HepG2 (cell line): ENCODE results near the gene MIF. TPM values are rescaled to one million over a fixed set of nuclear protein-coding genes. Genes with fewer than 3 reads are reported as not detected.

Source experiments
- CEBPB ChIP-seq: IDR thresholded peaks from 2 replicates; pipeline ENCODE4 v1.6.1; 2011; ENCODE audit warnings: low read depth, low read length, improper control_type of control experiment, borderline replicate concordance
- CERS6 ChIP-seq: sonication (generic); formaldehyde crosslinking; IDR thresholded peaks from 2 replicates; pipeline ENCODE4 v1.5.0; 2020; ENCODE audit warnings: missing genetic modification reagents
- FOSL1 ChIP-seq: sonication (generic); formaldehyde crosslinking; IDR thresholded peaks from 2 replicates; pipeline ENCODE4 v1.9.0; 2021; ENCODE audit warnings: missing genetic modification reagents, borderline replicate concordance
- FOXM1 ChIP-seq: sonication (generic); formaldehyde crosslinking; IDR thresholded peaks from 2 replicates; pipeline ENCODE4 v1.5.0; 2020; ENCODE audit warnings: missing genetic modification reagents
- NFE2 ChIP-seq: sonication (generic); formaldehyde crosslinking; IDR thresholded peaks from 2 replicates; pipeline ENCODE4 v1.4.0; 2020; ENCODE audit warnings: missing genetic modification reagents
- REL ChIP-seq: sonication (generic); formaldehyde crosslinking; conservative IDR thresholded peaks from 2 replicates; pipeline ENCODE4 v1.8.0; 2022; ENCODE audit warnings: mild to moderate bottlenecking, missing genetic modification reagents, moderate library complexity
- SMAD3 ChIP-seq: sonication (generic); formaldehyde crosslinking; IDR thresholded peaks from 2 replicates; pipeline ENCODE4 v1.4.0; 2020; ENCODE audit warnings: missing genetic modification reagents
- TBX2 ChIP-seq: sonication (generic); formaldehyde crosslinking; IDR thresholded peaks from 2 replicates; pipeline ENCODE4 v1.5.0; 2020; ENCODE audit warnings: missing genetic modification reagents, mild to moderate bottlenecking, borderline replicate concordance
- TSC22D2 ChIP-seq: sonication (generic); formaldehyde crosslinking; IDR thresholded peaks from 2 replicates; pipeline ENCODE4 v1.5.1; 2020; ENCODE audit warnings: missing genetic modification reagents, mild to moderate bottlenecking, borderline replicate concordance
- UBTF ChIP-seq: sonication (generic); formaldehyde crosslinking; IDR thresholded peaks from 2 replicates; pipeline ENCODE4 v1.4.0; 2020; ENCODE audit warnings: mild to moderate bottlenecking, missing genetic modification reagents
- WIZ ChIP-seq: sonication (generic); formaldehyde crosslinking; IDR thresholded peaks from 2 replicates; pipeline ENCODE4 v1.5.1; 2020; ENCODE audit warnings: mild to moderate bottlenecking, missing genetic modification reagents
- ZBTB34 ChIP-seq: sonication (generic); formaldehyde crosslinking; IDR thresholded peaks from 2 replicates; pipeline ENCODE4 v1.8.0; 2022; ENCODE audit warnings: mild to moderate bottlenecking, missing genetic modification reagents
- ZC3H4 ChIP-seq: sonication (generic); formaldehyde crosslinking; IDR thresholded peaks from 2 replicates; pipeline ENCODE4 v1.4.0; 2020; ENCODE audit warnings: missing genetic modification reagents, borderline replicate concordance
- ZNF143 ChIP-seq: sonication (generic); formaldehyde crosslinking; IDR thresholded peaks from 2 replicates; pipeline ENCODE4 v1.4.0; 2020; ENCODE audit warnings: missing genetic modification reagents
- ZNF225 ChIP-seq: sonication (generic); formaldehyde crosslinking; IDR thresholded peaks from 2 replicates; pipeline ENCODE4 v1.4.0; 2020; ENCODE audit warnings: mild to moderate bottlenecking, missing genetic modification reagents
- ZNF232 ChIP-seq: sonication (generic); formaldehyde crosslinking; IDR thresholded peaks from 2 replicates; pipeline ENCODE4 v1.4.0; 2020; ENCODE audit warnings: missing genetic modification reagents, borderline replicate concordance
- ZNF501 ChIP-seq: sonication (generic); formaldehyde crosslinking; IDR thresholded peaks from 2 replicates; pipeline ENCODE4 v1.5.1; 2020; ENCODE audit warnings: mild to moderate bottlenecking, moderate library complexity, missing genetic modification reagents
- ZNF577 ChIP-seq: sonication (generic); formaldehyde crosslinking; IDR thresholded peaks from 2 replicates; pipeline ENCODE4 v1.4.0; 2020; ENCODE audit warnings: mild to moderate bottlenecking, low read depth, missing genetic modification reagents, borderline replicate concordance
- ZNF605 ChIP-seq: sonication (generic); formaldehyde crosslinking; IDR thresholded peaks from 2 replicates; pipeline ENCODE4 v1.8.0; 2022; ENCODE audit warnings: mild to moderate bottlenecking, missing genetic modification reagents
- polyA plus RNA-seq, 8 experiments: library from polyadenylated mRNA; depleted of rRNA in 3 of 8; stranded (reverse) in 7 of 8; unstranded in 1 of 8; fragments of >200 nt; fragmentation: Illumina TruSeq in 4 of 8; extraction: Trizol in 4 of 8; gene quantifications; 2 replicates each; pipeline versions ENCODE4 v1.2.1 to v1.2.3, GENCODE V29; 2011 to 2016; ENCODE audit warnings: low read depth in 4 of 8, missing spikeins in 1 of 8, mixed read lengths in 1 of 8; ENCODE audit not compliant: insufficient read depth in 1 of 8
- total RNA-seq, 5 experiments: library from RNA; depleted of rRNA; stranded (reverse); fragments of >200 nt; fragmentation: Illumina TruSeq; extraction: Trizol; gene quantifications; 2 replicates each; pipeline ENCODE4 v1.2.3, GENCODE V29; 2016; ENCODE audit warnings: low read depth in 1 of 5
- TF ChIP-seq, protein P1 (sequence below): sonication (generic); formaldehyde crosslinking; IDR thresholded peaks from 2 replicates; pipeline ENCODE4 v1.4.0; 2020; ENCODE audit warnings: low read depth, mild to moderate bottlenecking, missing genetic modification reagents
- TF ChIP-seq, protein P2 (sequence below): sonication (generic); formaldehyde crosslinking; conservative IDR thresholded peaks from 2 replicates; pipeline ENCODE4 v1.8.0; 2022; ENCODE audit warnings: low read depth, missing genetic modification reagents

MIF gene
- total and polyA plus RNA-seq, 2 of the 13 experiments (the other 11 are each of a cell fraction or from before 2014, with no cell fraction given), result 634 to 675 TPM

DNA sequence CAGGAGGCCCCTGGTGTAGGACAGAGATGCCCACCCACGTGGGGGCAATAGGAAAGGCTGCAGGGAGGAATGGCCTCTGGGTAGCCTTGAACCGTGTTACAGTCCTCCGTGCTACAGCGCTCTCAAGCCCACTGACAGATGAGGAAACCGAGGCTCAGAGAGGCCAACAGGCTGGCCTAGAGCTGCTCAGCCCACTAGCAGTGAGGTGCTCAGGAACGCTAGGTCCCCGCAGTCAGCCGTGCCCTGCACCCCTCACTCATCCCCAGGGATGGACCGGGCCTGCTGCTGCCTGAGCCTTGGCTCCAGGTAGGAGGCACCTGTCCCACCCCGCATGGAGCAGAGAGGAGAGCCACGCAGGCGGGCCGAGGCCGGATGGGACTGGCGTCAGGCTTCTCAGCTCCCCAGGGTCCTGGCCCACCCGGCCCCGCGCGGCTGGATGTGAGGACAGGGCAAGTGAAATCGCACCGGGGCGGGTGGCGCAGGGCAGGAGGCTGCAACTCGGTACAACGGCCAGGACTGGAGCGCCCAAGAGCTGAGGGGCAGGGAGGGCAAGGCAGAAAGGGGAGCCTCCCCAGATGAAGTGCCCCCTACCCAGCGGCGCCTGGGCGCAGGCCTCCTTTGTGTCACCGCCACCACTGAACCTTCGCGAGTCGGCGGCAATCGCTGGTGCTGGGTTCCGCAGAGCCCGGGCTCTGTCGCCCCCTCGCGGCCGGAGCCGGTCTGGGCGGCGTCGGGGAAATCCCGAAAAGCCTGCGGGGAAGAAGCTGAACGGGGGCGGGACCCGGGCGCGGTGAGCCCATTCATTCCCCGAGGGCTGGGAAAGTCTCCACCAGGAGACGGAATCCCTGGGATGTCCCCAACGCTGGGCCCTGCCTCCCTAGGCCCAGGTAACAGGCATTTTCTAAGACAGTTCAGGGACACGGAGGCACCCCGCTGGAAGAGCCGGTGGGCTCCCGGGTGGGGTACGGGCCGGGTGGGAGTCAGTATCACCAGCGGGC, 44.9 kb upstream of the MIF start (continued):
- TF ChIP-seq, protein P1, sequence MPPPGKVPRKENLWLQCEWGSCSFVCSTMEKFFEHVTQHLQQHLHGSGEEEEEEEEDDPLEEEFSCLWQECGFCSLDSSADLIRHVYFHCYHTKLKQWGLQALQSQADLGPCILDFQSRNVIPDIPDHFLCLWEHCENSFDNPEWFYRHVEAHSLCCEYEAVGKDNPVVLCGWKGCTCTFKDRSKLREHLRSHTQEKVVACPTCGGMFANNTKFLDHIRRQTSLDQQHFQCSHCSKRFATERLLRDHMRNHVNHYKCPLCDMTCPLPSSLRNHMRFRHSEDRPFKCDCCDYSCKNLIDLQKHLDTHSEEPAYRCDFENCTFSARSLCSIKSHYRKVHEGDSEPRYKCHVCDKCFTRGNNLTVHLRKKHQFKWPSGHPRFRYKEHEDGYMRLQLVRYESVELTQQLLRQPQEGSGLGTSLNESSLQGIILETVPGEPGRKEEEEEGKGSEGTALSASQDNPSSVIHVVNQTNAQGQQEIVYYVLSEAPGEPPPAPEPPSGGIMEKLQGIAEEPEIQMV (CRISPR knock-in tag), result peak; percentile 73
- TF ChIP-seq ZNF225 (CRISPR knock-in tag), result no peak
- TF ChIP-seq ZNF143 (CRISPR knock-in tag), result no peak
- TF ChIP-seq SMAD3 (CRISPR knock-in tag), result no peak; the same call in 1 of the 2 replicates
- TF ChIP-seq, protein P2, sequence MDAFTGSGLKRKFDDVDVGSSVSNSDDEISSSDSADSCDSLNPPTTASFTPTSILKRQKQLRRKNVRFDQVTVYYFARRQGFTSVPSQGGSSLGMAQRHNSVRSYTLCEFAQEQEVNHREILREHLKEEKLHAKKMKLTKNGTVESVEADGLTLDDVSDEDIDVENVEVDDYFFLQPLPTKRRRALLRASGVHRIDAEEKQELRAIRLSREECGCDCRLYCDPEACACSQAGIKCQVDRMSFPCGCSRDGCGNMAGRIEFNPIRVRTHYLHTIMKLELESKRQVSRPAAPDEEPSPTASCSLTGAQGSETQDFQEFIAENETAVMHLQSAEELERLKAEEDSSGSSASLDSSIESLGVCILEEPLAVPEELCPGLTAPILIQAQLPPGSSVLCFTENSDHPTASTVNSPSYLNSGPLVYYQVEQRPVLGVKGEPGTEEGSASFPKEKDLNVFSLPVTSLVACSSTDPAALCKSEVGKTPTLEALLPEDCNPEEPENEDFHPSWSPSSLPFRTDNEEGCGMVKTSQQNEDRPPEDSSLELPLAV, result no peak
- TF ChIP-seq NFE2 (CRISPR knock-in tag), result no peak
- TF ChIP-seq TBX2 (CRISPR knock-in tag), result peak; percentile 65
- TF ChIP-seq ZC3H4, result no peak
- 0 out of 2 replicates have a peak, but pooled peaks have one; percentile 58 for TF ChIP-seq TSC22D2 (CRISPR knock-in tag)
- TF ChIP-seq UBTF (CRISPR knock-in tag), result peak; percentile 67
- no peak for TF ChIP-seq ZNF577 (CRISPR knock-in tag)
- TF ChIP-seq CERS6 (CRISPR knock-in tag), result no peak
- TF ChIP-seq FOXM1 (CRISPR knock-in tag), result no peak
- no peak for TF ChIP-seq ZBTB34 (CRISPR knock-in tag)
- TF ChIP-seq REL, result no peak
- TF ChIP-seq FOSL1 (CRISPR knock-in tag), result no peak
- TF ChIP-seq ZNF501 (CRISPR knock-in tag), result peak; percentile 75; the same call in 1 of the 2 replicates
- no peak; the same call in 1 of the 2 replicates for TF ChIP-seq ZNF605
- no peak for TF ChIP-seq ZNF232 (CRISPR knock-in tag)
- 0 out of 2 replicates have a peak, but pooled peaks have one; percentile 33 for TF ChIP-seq WIZ (CRISPR knock-in tag)
- TF ChIP-seq CEBPB, result no peak
